H1 (cell line): ENCODE measurements around the gene SESN3. TPM values are rescaled to one million over a fixed set of nuclear protein-coding genes. Genes with fewer than 3 reads are reported as not detected.

Source experiments
- BCL11A ChIP-seq, 2 experiments: IDR thresholded peaks; one replicate each; pipeline ENCODE4 v1.6.1; 2011; ENCODE audit warnings: low read depth in 2 of 2, low read length in 2 of 2, mild to moderate bottlenecking in 2 of 2
- BRCA1 ChIP-seq: IDR thresholded peaks from 2 replicates; pipeline ENCODE4 v1.6.1; 2012; ENCODE audit warnings: low read depth, low read length, improper control_type of control experiment
- CBX5 ChIP-seq: fragments of 300-800, 300-1000 bp; sonication (generic); IDR thresholded peaks from 2 replicates; pipeline ENCODE4 v1.7.1; 2016; ENCODE audit warnings: antibody characterized with exemption, low read length, low read depth
- CEBPB ChIP-seq: IDR thresholded peaks from 2 replicates; pipeline ENCODE4 v1.6.1; 2012; ENCODE audit warnings: low read depth, low read length
- CHD1 ChIP-seq: IDR thresholded peaks from 2 replicates; pipeline ENCODE4 v1.6.1; 2012; ENCODE audit warnings: low read depth, low read length, improper control_type of control experiment
- CTBP2 ChIP-seq: IDR thresholded peaks from 2 replicates; pipeline ENCODE4 v1.7.0; 2011; ENCODE audit warnings: borderline replicate concordance, mild to moderate bottlenecking, moderate library complexity, mixed read lengths, low read length; ENCODE audit not compliant: insufficient read depth, insufficient read length
- EGR1 ChIP-seq: IDR thresholded peaks from 2 replicates; pipeline ENCODE4 v1.6.1; 2011; ENCODE audit warnings: low read depth, low read length, borderline replicate concordance
- EZH2 ChIP-seq: fragments of 200-600 bp; sonication (generic); IDR thresholded peaks from 2 replicates; pipeline ENCODE4 v1.7.1; 2012; ENCODE audit warnings: low read depth, mild to moderate bottlenecking, moderate library complexity, low read length, inconsistent platforms; ENCODE audit not compliant: severe bottlenecking
- GABPA ChIP-seq: IDR thresholded peaks from 2 replicates; pipeline ENCODE4 v1.6.1; 2011; ENCODE audit warnings: mild to moderate bottlenecking, low read length, moderate library complexity, borderline replicate concordance; ENCODE audit not compliant: insufficient read depth
- KDM1A ChIP-seq: fragments of 200-600, 300-600 bp; sonication (generic); IDR thresholded peaks from 2 replicates; pipeline ENCODE4 v1.7.1; 2016; ENCODE audit warnings: mild to moderate bottlenecking, low read length, borderline replicate concordance
- MAFK ChIP-seq: IDR thresholded peaks from 2 replicates; pipeline ENCODE4 v1.6.1; 2012; ENCODE audit warnings: low read depth, mild to moderate bottlenecking, improper control_type of control experiment, low read length
- POLR2A ChIP-seq, 2 experiments: IDR thresholded peaks; 1 replicate in 1 of 2; 2 replicates in 1 of 2; pipeline ENCODE4 v1.6.1; 2011; ENCODE audit warnings: low read depth in 2 of 2, low read length in 2 of 2, mild to moderate bottlenecking in 2 of 2; ENCODE audit errors: control extremely low read depth in 1 of 2
- POLR2AphosphoS5 ChIP-seq: IDR thresholded peaks from 2 replicates; pipeline ENCODE4 v1.6.1; 2011; ENCODE audit warnings: low read depth, low read length
- RXRA ChIP-seq: IDR thresholded peaks from 2 replicates; pipeline ENCODE4 v1.6.1; 2011; ENCODE audit warnings: low read depth, mild to moderate bottlenecking, low read length, moderate library complexity; ENCODE audit not compliant: insufficient read depth
- SAP30 ChIP-seq: fragments of 300-600 bp; sonication (generic); IDR thresholded peaks from 2 replicates; pipeline ENCODE4 v1.7.1; 2012; ENCODE audit warnings: low read length, moderate library complexity, mild to moderate bottlenecking, inconsistent platforms; ENCODE audit not compliant: insufficient read depth, insufficient replicate concordance
- SIN3A ChIP-seq, 2 experiments: IDR thresholded peaks in 1 of 2; conservative IDR thresholded peaks in 1 of 2; 2 replicates each; pipeline ENCODE4 v1.6.1; 2011 to 2012; ENCODE audit warnings: low read length in 2 of 2, improper control_type of control experiment in 1 of 2, low read depth in 1 of 2, mild to moderate bottlenecking in 1 of 2
- SIRT6 ChIP-seq: IDR thresholded peaks from one replicate; pipeline ENCODE4 v1.7.1; 2012; ENCODE audit warnings: low read length, inconsistent platforms
- SP2 ChIP-seq: IDR thresholded peaks from 2 replicates; pipeline ENCODE4 v1.6.1; 2012; ENCODE audit warnings: mild to moderate bottlenecking, low read length, inconsistent platforms
- SP4 ChIP-seq: IDR thresholded peaks from 2 replicates; pipeline ENCODE4 v1.6.1; 2012; ENCODE audit warnings: low read length, inconsistent platforms
- TCF12 ChIP-seq: IDR thresholded peaks from 2 replicates; pipeline ENCODE4 v1.6.1; 2011; ENCODE audit warnings: low read depth, mild to moderate bottlenecking, low read length
- YY1 ChIP-seq: IDR thresholded peaks from 2 replicates; pipeline ENCODE4 v1.6.1; 2011; ENCODE audit warnings: low read depth, mild to moderate bottlenecking, low read length
- ZNF274 ChIP-seq: IDR thresholded peaks from 2 replicates; pipeline ENCODE4 v1.7.0; 2012; ENCODE audit warnings: low read length, borderline replicate concordance; ENCODE audit errors: extremely low read depth
- polyA plus RNA-seq, 7 experiments: library from polyadenylated mRNA; depleted of rRNA in 3 of 7; stranded (reverse) in 5 of 7; unstranded in 2 of 7; fragments of >200 nt in 5 of 7; fragments of 200-250 nt in 2 of 7; gene quantifications; 1 replicate in 5 of 7; 2 replicates in 1 of 7; 4 replicates in 1 of 7; pipeline versions ENCODE4 v1.2.1 to v1.2.3, GENCODE V29; 2011 to 2013; ENCODE audit warnings: missing spikeins in 2 of 7, mixed read lengths in 2 of 7
- total RNA-seq: library from RNA; stranded (reverse); fragmentation: NEBNext Ultra II Directional; extraction: Animal tissue kit (Norgen Biotek cat#: 25700); gene quantifications from 2 replicates; pipeline ENCODE4 v1.2.1, GENCODE V29; 2021
- TF ChIP-seq, protein P1 (sequence below): IDR thresholded peaks from 2 replicates; pipeline ENCODE4 v1.6.1; 2012; ENCODE audit warnings: inconsistent platforms
- TF ChIP-seq, protein P2 (sequence below): IDR thresholded peaks from 2 replicates; pipeline ENCODE4 v1.6.1; 2011; ENCODE audit warnings: low read length, improper control_type of control experiment

The SESN3 gene
- total and polyA plus RNA-seq, 2 of the 8 experiments (the other 6 are each of a cell fraction or from before 2014, with no cell fraction given): 10.2 to 31.1 TPM

DNA sequence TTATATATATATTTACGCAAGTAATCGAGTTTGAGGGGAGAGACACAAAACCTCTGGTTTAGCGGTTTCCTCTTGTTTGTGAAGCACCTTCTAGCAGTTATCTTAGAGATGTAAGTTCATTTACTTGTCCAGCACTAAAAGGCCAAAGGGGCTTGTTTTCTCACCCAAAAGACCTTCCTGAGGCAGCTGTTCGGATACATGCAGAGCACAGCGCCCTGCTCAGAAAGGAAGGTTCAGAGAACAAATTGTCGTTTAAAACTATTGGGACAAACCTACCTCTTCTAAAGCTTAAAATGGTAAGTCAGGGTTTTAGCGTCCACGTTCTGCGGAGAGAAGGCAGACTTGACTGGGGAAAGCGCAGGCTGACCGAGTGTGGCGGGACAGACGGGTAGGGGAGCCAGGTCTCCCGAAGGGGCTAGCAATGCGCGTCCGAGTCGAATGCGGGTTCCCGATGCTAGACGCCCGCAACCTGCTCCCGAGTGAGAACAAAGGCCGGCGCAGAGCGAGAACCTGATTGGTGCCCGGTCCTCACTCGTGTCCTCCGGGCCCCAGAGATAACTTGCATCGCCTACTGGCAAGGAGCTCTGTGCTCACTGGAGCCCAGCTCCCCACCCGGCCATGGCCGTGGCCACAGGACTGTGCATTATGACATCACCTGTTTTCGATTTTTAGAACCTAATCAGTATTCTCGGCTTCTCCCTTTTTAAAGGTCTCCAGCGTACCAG is 1.0 kb upstream of the SESN3 start (continued):
- TF ChIP-seq, protein P1, sequence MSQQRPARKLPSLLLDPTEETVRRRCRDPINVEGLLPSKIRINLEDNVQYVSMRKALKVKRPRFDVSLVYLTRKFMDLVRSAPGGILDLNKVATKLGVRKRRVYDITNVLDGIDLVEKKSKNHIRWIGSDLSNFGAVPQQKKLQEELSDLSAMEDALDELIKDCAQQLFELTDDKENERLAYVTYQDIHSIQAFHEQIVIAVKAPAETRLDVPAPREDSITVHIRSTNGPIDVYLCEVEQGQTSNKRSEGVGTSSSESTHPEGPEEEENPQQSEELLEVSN: no peak; the same call in 1 of the 2 replicates
- no peak for TF ChIP-seq GABPA
- TF ChIP-seq TCF12: no peak
- TF ChIP-seq EGR1: no peak
- TF ChIP-seq YY1: 0 out of 2 replicates have a peak, but pooled peaks have one; percentile 17
- TF ChIP-seq KDM1A: no peak
- TF ChIP-seq CBX5: no peak
- TF ChIP-seq POLR2AphosphoS5: 0 out of 2 replicates have a peak, but pooled peaks have one; percentile 26
- no peak for TF ChIP-seq CTBP2
- peak; percentile 31 for TF ChIP-seq EZH2
- no peak for TF ChIP-seq ZNF274
- TF ChIP-seq MAFK: no peak
- TF ChIP-seq SP2: no peak
- no peak for TF ChIP-seq SAP30
- TF ChIP-seq SIRT6: no peak
- TF ChIP-seq CEBPB: no peak
- TF ChIP-seq, protein P2, sequence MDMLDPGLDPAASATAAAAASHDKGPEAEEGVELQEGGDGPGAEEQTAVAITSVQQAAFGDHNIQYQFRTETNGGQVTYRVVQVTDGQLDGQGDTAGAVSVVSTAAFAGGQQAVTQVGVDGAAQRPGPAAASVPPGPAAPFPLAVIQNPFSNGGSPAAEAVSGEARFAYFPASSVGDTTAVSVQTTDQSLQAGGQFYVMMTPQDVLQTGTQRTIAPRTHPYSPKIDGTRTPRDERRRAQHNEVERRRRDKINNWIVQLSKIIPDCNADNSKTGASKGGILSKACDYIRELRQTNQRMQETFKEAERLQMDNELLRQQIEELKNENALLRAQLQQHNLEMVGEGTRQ: no peak
- TF ChIP-seq POLR2A (IDR thresholded peaks at IDR 0.05; ENCODE audit: control extremely low read depth in 1 of 2, low read depth in 2 of 2, low read length in 2 of 2): peak in 1 of 2 experiments; percentile 27; a peak in 1 of 3 replicates
- TF ChIP-seq CHD1: no peak
- no peak for TF ChIP-seq RXRA
- TF ChIP-seq BCL11A (IDR thresholded peaks at IDR 0.05; ENCODE audit: low read depth in 2 of 2, low read length in 2 of 2): no peak
- no peak for TF ChIP-seq SP4
- no peak for TF ChIP-seq SIN3A (conservative IDR thresholded peaks at IDR 0.05 in 1 of 2, IDR thresholded peaks at IDR 0.05 in 1 of 2; ENCODE audit: low read depth in 1 of 2, low read length in 2 of 2)
- no peak for TF ChIP-seq BRCA1
